ENCODE measurements around the gene DYNLT2. TPM values are rescaled to one million over a fixed set of nuclear protein-coding genes. Genes with fewer than 3 reads are reported as not detected.

DYNLT2 gene
- total RNA-seq, 1 donor from 2014 or later, result 1.6 TPM

GRCh38 chr6:169714178-169714577 lies 37.2 kb downstream of the DYNLT2 start:
- intact Hi-C loops (cut with DNase I), result no loop called here

GRCh38 chr6:169710009-169710408 lies 41.4 kb downstream of the DYNLT2 start:
- peaks cover 91% of the 10 kb centered on the region for H3K36me3 ChIP-seq
- H3K9me3 ChIP-seq, result no peaks in the 10 kb centered on the region
- H3K4me1 ChIP-seq, result no peaks in the 10 kb centered on the region
- H3K4me3 ChIP-seq, result no peak overlapping the region
- intact Hi-C loops (cut with DNase I), result no loop called here
- ATAC-seq, result no peak
- no peak for DNase-seq
- H3K27me3 ChIP-seq (ENCODE audit: low read depth), result no peaks in the 10 kb centered on the region
- no peak overlapping the region for H3K27ac ChIP-seq
- no peak for TF ChIP-seq CTCF (IDR thresholded peaks at IDR 0.05)

More at GRCh38 chr6:169714178-169714577, 37.2 kb downstream of the DYNLT2 start:
- no peak for DNase-seq
- Histone ChIP-seq H3K36me3 (peaks cover 97% of the 10 kb centered on the region), H3K27ac (no peak overlapping the region), H3K27me3 (ENCODE audit: low read depth) (no peaks in the 10 kb centered on the region), H3K9me3 (no peaks in the 10 kb centered on the region), H3K4me3 (no peak overlapping the region), H3K4me1 (no peaks in the 10 kb centered on the region)
- ATAC-seq, result no peak
- no peak for TF ChIP-seq CTCF (IDR thresholded peaks at IDR 0.05)

- no peak for ATAC-seq
- H3K36me3 ChIP-seq, result peaks cover 91% of the 10 kb centered on the region
Observed at GRCh38 chr6:169709293-169709692, 42.1 kb downstream of the DYNLT2 start.

GRCh38 chr6:169707772-169708171 lies 43.6 kb downstream of the DYNLT2 start:
- TF ChIP-seq CTCF (IDR thresholded peaks at IDR 0.05), result no peak
- DNase-seq, result no peak
- Histone ChIP-seq H3K4me3 (no peak overlapping the region), H3K4me1 (peaks cover 22% of the 10 kb centered on the region), H3K9me3 (no peaks in the 10 kb centered on the region), H3K36me3 (peaks cover 86% of the 10 kb centered on the region), H3K27ac (no peak overlapping the region), H3K27me3 (ENCODE audit: low read depth) (no peaks in the 10 kb centered on the region)
- intact Hi-C loops (cut with DNase I), result loop anchor here (10.0 kb wide), 1 partner anchor 47 kb away; the partner anchor contains the start of genes DYNLT2 and ERMARD
- no peak for ATAC-seq

More at GRCh38 chr6:169709293-169709692, 42.1 kb downstream of the DYNLT2 start:
- intact Hi-C loops (cut with DNase I), result loop anchor here (10.0 kb wide), 1 partner anchor 46 kb away; the partner anchor contains the start of genes DYNLT2 and ERMARD
- no peak for DNase-seq
- H3K4me1 ChIP-seq, result peaks cover 7% of the 10 kb centered on the region
- no peak overlapping the region for H3K27ac ChIP-seq
- H3K9me3 ChIP-seq, result no peaks in the 10 kb centered on the region
- no peak overlapping the region for H3K4me3 ChIP-seq
- no peaks in the 10 kb centered on the region for H3K27me3 ChIP-seq (ENCODE audit: low read depth)
- TF ChIP-seq CTCF (IDR thresholded peaks at IDR 0.05), result no peak

- intact Hi-C loops (cut with DNase I), result loop anchor here (10.0 kb wide), 1 partner anchor 52 kb away; the partner anchor contains the start of genes DYNLT2 and ERMARD
- Histone ChIP-seq H3K27ac (peak overlapping the region; percentile 99), H3K4me3 (peak overlapping the region; percentile 98), H3K4me1 (peaks cover 40% of the 10 kb centered on the region), H3K36me3 (peaks cover 38% of the 10 kb centered on the region), H3K9me3 (no peaks in the 10 kb centered on the region), H3K27me3 (ENCODE audit: low read depth) (no peaks in the 10 kb centered on the region)
- no peak for TF ChIP-seq CTCF (IDR thresholded peaks at IDR 0.05)
- ATAC-seq (no peak), DNase-seq (no peak)
Observed at GRCh38 chr6:169702840-169703246, 48.5 kb downstream of the DYNLT2 start.

All from lower lobe of right lung (tissue), 2 donors.